HepG2 (cell line): ENCODE results near the gene SMLR1. TPM values are rescaled to one million over a fixed set of nuclear protein-coding genes. Genes with fewer than 3 reads are reported as not detected.

Experiments
- ADNP ChIP-seq: sonication (generic); formaldehyde crosslinking; IDR thresholded peaks from 2 replicates; pipeline ENCODE4 v1.4.0; 2020; ENCODE audit warnings: missing genetic modification reagents
- CREM ChIP-seq, 2 experiments: sonication (generic) in 1 of 2; formaldehyde crosslinking in 1 of 2; IDR thresholded peaks; 2 replicates each; pipeline versions ENCODE4 v1.4.0 to v1.6.1; 2016 to 2020; ENCODE audit warnings: antibody characterized with exemption in 1 of 2, mild to moderate bottlenecking in 1 of 2, missing genetic modification reagents in 1 of 2
- FOXA1 ChIP-seq, 2 experiments: fragments of 450-650 bp in 1 of 2; sonication (generic) in 1 of 2; formaldehyde crosslinking in 1 of 2; IDR thresholded peaks; 2 replicates each; pipeline versions ENCODE4 v1.4.0 to v1.6.1; 2016 to 2020; ENCODE audit warnings: missing genetic modification reagents in 1 of 2
- HNRNPL ChIP-seq: fragments of 200-400 bp; formaldehyde crosslinking; IDR thresholded peaks from 2 replicates; pipeline ENCODE4 v1.6.1; 2017; ENCODE audit warnings: mild to moderate bottlenecking, low read depth, low read length
- JUN ChIP-seq: sonication (generic); formaldehyde crosslinking; IDR thresholded peaks from 2 replicates; pipeline ENCODE4 v1.4.0; 2020; ENCODE audit warnings: mild to moderate bottlenecking, missing genetic modification reagents
- KDM2A ChIP-seq: sonication (generic); formaldehyde crosslinking; IDR thresholded peaks from 2 replicates; pipeline ENCODE4 v1.4.0; 2020; ENCODE audit warnings: low read depth, missing genetic modification reagents, borderline replicate concordance
- PITX1 ChIP-seq: sonication (generic); formaldehyde crosslinking; IDR thresholded peaks from 2 replicates; pipeline ENCODE4 v1.5.1; 2020; ENCODE audit warnings: mild to moderate bottlenecking, missing genetic modification reagents
- PPARG ChIP-seq: conservative IDR thresholded peaks from 2 replicates; pipeline ENCODE4 v1.6.1; 2016; ENCODE audit warnings: missing biosample characterization, missing genetic modification reagents
- SAP130 ChIP-seq: IDR thresholded peaks from 2 replicates; pipeline ENCODE4 v1.6.1; 2016; ENCODE audit warnings: low read depth
- SCMH1 ChIP-seq: sonication (generic); formaldehyde crosslinking; IDR thresholded peaks from 2 replicates; pipeline ENCODE4 v1.9.0; 2021; ENCODE audit warnings: missing genetic modification reagents, mild to moderate bottlenecking, borderline replicate concordance
- TCF7 ChIP-seq: sonication (generic); IDR thresholded peaks from 2 replicates; pipeline ENCODE4 v1.6.1; 2016; ENCODE audit warnings: antibody characterized with exemption, low read depth
- YY1 ChIP-seq: IDR thresholded peaks from 2 replicates; pipeline ENCODE4 v1.6.1; 2011; ENCODE audit warnings: low read length, low read depth, moderate library complexity, mild to moderate bottlenecking; ENCODE audit not compliant: insufficient read depth, insufficient replicate concordance
- ZMYM2 ChIP-seq: sonication (generic); formaldehyde crosslinking; IDR thresholded peaks from 2 replicates; pipeline ENCODE4 v1.8.0; 2022; ENCODE audit warnings: mild to moderate bottlenecking, missing genetic modification reagents
- ZNF333 ChIP-seq: sonication (generic); formaldehyde crosslinking; IDR thresholded peaks from 2 replicates; pipeline ENCODE4 v1.4.0; 2020; ENCODE audit warnings: mild to moderate bottlenecking, missing genetic modification reagents, borderline replicate concordance
- ZNF350 ChIP-seq: sonication (generic); formaldehyde crosslinking; IDR thresholded peaks from 2 replicates; pipeline ENCODE4 v1.4.0; 2020; ENCODE audit warnings: mild to moderate bottlenecking, low read depth, missing genetic modification reagents, borderline replicate concordance
- ZNF564 ChIP-seq: sonication (generic); formaldehyde crosslinking; IDR thresholded peaks from 2 replicates; pipeline ENCODE4 v1.8.1; 2023; ENCODE audit warnings: mild to moderate bottlenecking, missing genetic modification reagents
- ZNF772 ChIP-seq: sonication (generic); formaldehyde crosslinking; IDR thresholded peaks from 2 replicates; pipeline ENCODE4 v1.5.0; 2020; ENCODE audit warnings: mild to moderate bottlenecking, missing genetic modification reagents
- polyA plus RNA-seq, 8 experiments: library from polyadenylated mRNA; depleted of rRNA in 3 of 8; stranded (reverse) in 7 of 8; unstranded in 1 of 8; fragments of >200 nt; fragmentation: Illumina TruSeq in 4 of 8; extraction: Trizol in 4 of 8; gene quantifications; 2 replicates each; pipeline versions ENCODE4 v1.2.1 to v1.2.3, GENCODE V29; 2011 to 2016; ENCODE audit warnings: low read depth in 4 of 8, missing spikeins in 1 of 8, mixed read lengths in 1 of 8; ENCODE audit not compliant: insufficient read depth in 1 of 8
- total RNA-seq, 5 experiments: library from RNA; depleted of rRNA; stranded (reverse); fragments of >200 nt; fragmentation: Illumina TruSeq; extraction: Trizol; gene quantifications; 2 replicates each; pipeline ENCODE4 v1.2.3, GENCODE V29; 2016; ENCODE audit warnings: low read depth in 1 of 5
- TF ChIP-seq, protein P1 (sequence below): sonication (generic); formaldehyde crosslinking; IDR thresholded peaks from 2 replicates; pipeline ENCODE4 v1.4.0; 2020; ENCODE audit warnings: missing genetic modification reagents, mild to moderate bottlenecking, borderline replicate concordance
- TF ChIP-seq, protein P2 (sequence below): sonication (generic); formaldehyde crosslinking; IDR thresholded peaks from 2 replicates; pipeline ENCODE4 v1.5.0; 2020; ENCODE audit warnings: mild to moderate bottlenecking, missing genetic modification reagents, borderline replicate concordance
- TF ChIP-seq, protein P3 (sequence below): sonication (generic); formaldehyde crosslinking; IDR thresholded peaks from 2 replicates; pipeline ENCODE4 v1.8.0; 2022; ENCODE audit warnings: missing genetic modification reagents, mild to moderate bottlenecking, inconsistent platforms, borderline replicate concordance

The SMLR1 gene
- total and polyA plus RNA-seq, 2 of the 13 experiments (the other 11 are each of a cell fraction or from before 2014, with no cell fraction given): 41.8 to 104 TPM

GRCh38 chr6:130853555-130854183, 26.5 kb downstream of the SMLR1 start (continued):
- TF ChIP-seq ZNF333: no peak
- TF ChIP-seq, protein P1, sequence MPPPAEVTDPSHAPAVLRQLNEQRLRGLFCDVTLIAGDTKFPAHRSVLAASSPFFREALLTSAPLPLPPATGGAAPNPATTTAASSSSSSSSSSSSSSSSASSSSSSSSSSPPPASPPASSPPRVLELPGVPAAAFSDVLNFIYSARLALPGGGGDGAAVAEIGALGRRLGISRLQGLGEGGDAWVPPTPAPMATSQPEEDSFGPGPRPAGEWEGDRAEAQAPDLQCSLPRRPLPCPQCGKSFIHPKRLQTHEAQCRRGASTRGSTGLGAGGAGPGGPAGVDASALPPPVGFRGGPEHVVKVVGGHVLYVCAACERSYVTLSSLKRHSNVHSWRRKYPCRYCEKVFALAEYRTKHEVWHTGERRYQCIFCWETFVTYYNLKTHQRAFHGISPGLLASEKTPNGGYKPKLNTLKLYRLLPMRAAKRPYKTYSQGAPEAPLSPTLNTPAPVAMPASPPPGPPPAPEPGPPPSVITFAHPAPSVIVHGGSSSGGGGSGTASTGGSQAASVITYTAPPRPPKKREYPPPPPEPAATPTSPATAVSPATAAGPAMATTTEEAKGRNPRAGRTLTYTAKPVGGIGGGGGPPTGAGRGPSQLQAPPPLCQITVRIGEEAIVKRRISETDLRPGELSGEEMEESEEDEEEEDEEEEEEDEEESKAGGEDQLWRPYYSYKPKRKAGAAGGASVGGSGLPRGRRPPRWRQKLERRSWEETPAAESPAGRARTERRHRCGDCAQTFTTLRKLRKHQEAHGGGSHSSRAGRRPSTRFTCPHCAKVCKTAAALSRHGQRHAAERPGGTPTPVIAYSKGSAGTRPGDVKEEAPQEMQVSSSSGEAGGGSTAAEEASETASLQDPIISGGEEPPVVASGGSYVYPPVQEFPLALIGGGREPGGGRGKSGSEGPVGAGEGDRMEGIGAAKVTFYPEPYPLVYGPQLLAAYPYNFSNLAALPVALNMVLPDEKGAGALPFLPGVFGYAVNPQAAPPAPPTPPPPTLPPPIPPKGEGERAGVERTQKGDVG (CRISPR knock-in tag): no peak
- TF ChIP-seq ZNF772 (CRISPR knock-in tag): peak; percentile 86
- no peak for TF ChIP-seq FOXA1 (IDR thresholded peaks at IDR 0.05)
- TF ChIP-seq FOXA1 (CRISPR knock-in tag; IDR thresholded peaks at IDR 0.05): peak; percentile 44; the same call in 1 of the 2 replicates
- no peak for TF ChIP-seq JUN (CRISPR knock-in tag)
- TF ChIP-seq YY1: peak; percentile 11
- no peak for TF ChIP-seq ADNP (CRISPR knock-in tag)
- TF ChIP-seq PITX1 (CRISPR knock-in tag): peak; percentile 90
- peak; percentile 64; the same call in 1 of the 2 replicates for TF ChIP-seq CREM (IDR thresholded peaks at IDR 0.05)
- no peak for TF ChIP-seq CREM (CRISPR knock-in tag; IDR thresholded peaks at IDR 0.05)
- TF ChIP-seq, protein P2, sequence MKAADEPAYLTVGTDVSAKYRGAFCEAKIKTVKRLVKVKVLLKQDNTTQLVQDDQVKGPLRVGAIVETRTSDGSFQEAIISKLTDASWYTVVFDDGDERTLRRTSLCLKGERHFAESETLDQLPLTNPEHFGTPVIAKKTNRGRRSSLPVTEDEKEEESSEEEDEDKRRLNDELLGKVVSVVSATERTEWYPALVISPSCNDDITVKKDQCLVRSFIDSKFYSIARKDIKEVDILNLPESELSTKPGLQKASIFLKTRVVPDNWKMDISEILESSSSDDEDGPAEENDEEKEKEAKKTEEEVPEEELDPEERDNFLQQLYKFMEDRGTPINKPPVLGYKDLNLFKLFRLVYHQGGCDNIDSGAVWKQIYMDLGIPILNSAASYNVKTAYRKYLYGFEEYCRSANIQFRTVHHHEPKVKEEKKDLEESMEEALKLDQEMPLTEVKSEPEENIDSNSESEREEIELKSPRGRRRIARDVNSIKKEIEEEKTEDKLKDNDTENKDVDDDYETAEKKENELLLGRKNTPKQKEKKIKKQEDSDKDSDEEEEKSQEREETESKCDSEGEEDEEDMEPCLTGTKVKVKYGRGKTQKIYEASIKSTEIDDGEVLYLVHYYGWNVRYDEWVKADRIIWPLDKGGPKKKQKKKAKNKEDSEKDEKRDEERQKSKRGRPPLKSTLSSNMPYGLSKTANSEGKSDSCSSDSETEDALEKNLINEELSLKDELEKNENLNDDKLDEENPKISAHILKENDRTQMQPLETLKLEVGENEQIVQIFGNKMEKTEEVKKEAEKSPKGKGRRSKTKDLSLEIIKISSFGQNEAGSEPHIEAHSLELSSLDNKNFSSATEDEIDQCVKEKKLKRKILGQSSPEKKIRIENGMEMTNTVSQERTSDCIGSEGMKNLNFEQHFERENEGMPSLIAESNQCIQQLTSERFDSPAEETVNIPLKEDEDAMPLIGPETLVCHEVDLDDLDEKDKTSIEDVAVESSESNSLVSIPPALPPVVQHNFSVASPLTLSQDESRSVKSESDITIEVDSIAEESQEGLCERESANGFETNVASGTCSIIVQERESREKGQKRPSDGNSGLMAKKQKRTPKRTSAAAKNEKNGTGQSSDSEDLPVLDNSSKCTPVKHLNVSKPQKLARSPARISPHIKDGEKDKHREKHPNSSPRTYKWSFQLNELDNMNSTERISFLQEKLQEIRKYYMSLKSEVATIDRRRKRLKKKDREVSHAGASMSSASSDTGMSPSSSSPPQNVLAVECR (CRISPR knock-in tag): peak; percentile 40; the same call in 1 of the 2 replicates
- 0 out of 2 replicates have a peak, but pooled peaks have one; percentile 23 for TF ChIP-seq PPARG (CRISPR knock-in tag)
- TF ChIP-seq TCF7: peak; percentile 85
- no peak for TF ChIP-seq HNRNPL
- TF ChIP-seq, protein P3, sequence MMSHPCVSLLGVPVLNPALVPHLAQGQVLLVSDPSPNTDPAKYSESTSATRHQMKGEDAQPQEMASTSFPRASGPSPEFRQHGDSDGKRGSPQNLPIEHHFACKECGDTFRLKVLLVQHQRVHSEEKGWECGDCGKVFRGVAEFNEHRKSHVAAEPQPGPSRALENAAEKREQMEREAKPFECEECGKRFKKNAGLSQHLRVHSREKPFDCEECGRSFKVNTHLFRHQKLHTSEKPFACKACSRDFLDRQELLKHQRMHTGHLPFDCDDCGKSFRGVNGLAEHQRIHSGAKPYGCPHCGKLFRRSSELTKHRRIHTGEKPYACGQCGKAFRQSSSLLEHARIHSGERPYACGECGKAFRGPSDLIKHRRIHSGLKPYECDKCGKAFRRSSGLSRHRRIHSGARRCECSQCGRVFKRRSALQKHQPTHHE (CRISPR knock-in tag): no peak; the same call in 1 of the 2 replicates
- TF ChIP-seq ZNF564: no peak
- no peak for TF ChIP-seq SCMH1 (CRISPR knock-in tag)
- 0 out of 2 replicates have a peak, but pooled peaks have one; percentile 48 for TF ChIP-seq KDM2A (CRISPR knock-in tag)
- TF ChIP-seq ZNF350 (CRISPR knock-in tag): no peak
- peak; percentile 55; the same call in 1 of the 2 replicates for TF ChIP-seq ZMYM2 (CRISPR knock-in tag)
- TF ChIP-seq SAP130: peak; percentile 61
